B cell (primary cell): ENCODE measurements around the gene ARHGDIG. TPM values are rescaled to one million over a fixed set of nuclear protein-coding genes. Genes with fewer than 3 reads are reported as not detected.

Experiments used
- ATAC-seq: fragments of 200-7000 bp; cut with Tn5 transposase; one replicate; pipeline ENCODE4 v1.10.0; 2021; ENCODE audit warnings: low read depth, mild to moderate bottlenecking, moderate number of reproducible peaks, moderate library complexity
- CTCF ChIA-PET: fragments of 350-600 bp; sonication (Branson Sonifier 250); formaldehyde crosslinking; loops from one replicate; lab custom pipeline; 2021; ENCODE audit warnings: antibody characterized with exemption, inconsistent platforms; lab: Charles Lee
- POLR2A ChIA-PET: fragments of 350-600 bp; sonication (Branson Sonifier 250); formaldehyde crosslinking; loops from one replicate; lab custom pipeline; 2021; ENCODE audit warnings: antibody characterized with exemption; lab: Charles Lee
- DNase-seq: peaks from one replicate; pipeline ENCODE4 v3.0.0; 2013
- H2AFZ ChIP-seq: 2 replicates; pipeline ENCODE4 v1.6.1; 2012; ENCODE audit warnings: mild to moderate bottlenecking, low read depth, low read length; ENCODE audit not compliant: insufficient read depth, poor library complexity, severe bottlenecking
- H3K27ac ChIP-seq, 2 donors: 1 replicate in 1 of 2; 2 replicates in 1 of 2; pipeline ENCODE4 v1.5.1; 2012 to 2013; ENCODE audit warnings: low read length in 2 of 2, mild to moderate bottlenecking in 2 of 2, moderate library complexity in 1 of 2
- H3K27me3 ChIP-seq, 4 experiments: fragments of 200-600 bp in 1 of 4; sonication (generic) in 1 of 4; replicated peaks in 1 of 4; 1 replicate in 2 of 4; 2 replicates in 2 of 4; pipeline versions ENCODE4 v1.6.1 to v1.7.0; 2013 to 2016; ENCODE audit warnings: low read length in 3 of 4, mild to moderate bottlenecking in 2 of 4, mixed read lengths in 1 of 4, moderate library complexity in 1 of 4; ENCODE audit not compliant: insufficient read depth in 4 of 4, control insufficient read depth in 3 of 4; ENCODE audit errors: control extremely low read depth in 1 of 4
- H3K36me3 ChIP-seq, 2 experiments: replicated peaks in 1 of 2; 1 replicate in 1 of 2; 2 replicates in 1 of 2; pipeline versions ENCODE4 v1.6.1 to v1.7.1; 2013; ENCODE audit warnings: low read length in 1 of 2; ENCODE audit not compliant: insufficient read depth in 2 of 2, control insufficient read depth in 1 of 2; ENCODE audit errors: control extremely low read depth in 1 of 2, extremely low read depth in 1 of 2
- H3K4me1 ChIP-seq, 2 donors: fragments of 200-600 bp in 1 of 2; sonication (generic) in 1 of 2; 1 replicate in 1 of 2; 2 replicates in 1 of 2; pipeline versions ENCODE4 v1.5.1 to v1.6.1; 2013 to 2017; ENCODE audit warnings: low read length in 2 of 2; ENCODE audit not compliant: control insufficient read depth in 2 of 2, insufficient read depth in 2 of 2
- H3K4me2 ChIP-seq: replicated peaks from 2 replicates; pipeline ENCODE3; 2012; ENCODE audit warnings: mild to moderate bottlenecking, low read depth, low read length; ENCODE audit not compliant: poor library complexity, severe bottlenecking
- H3K4me3 ChIP-seq, 5 experiments: fragments of 200-600 bp in 1 of 5; sonication (generic) in 1 of 5; 1 replicate in 3 of 5; 2 replicates in 2 of 5; pipeline versions ENCODE4 v1.5.1 to v1.7.0; 2011 to 2016; ENCODE audit warnings: low read length in 4 of 5, mild to moderate bottlenecking in 4 of 5, low read depth in 2 of 5, control low read depth in 1 of 5, moderate library complexity in 1 of 5; ENCODE audit not compliant: insufficient read depth in 1 of 5; ENCODE audit errors: control extremely low read depth in 1 of 5, extremely low read depth in 1 of 5
- H3K79me2 ChIP-seq: fragments of 200-600 bp; sonication (generic); one replicate; pipeline ENCODE4 v1.6.0; 2016; ENCODE audit warnings: low read length; ENCODE audit not compliant: control insufficient read depth, insufficient read depth
- H3K9ac ChIP-seq: fragments of 200-600 bp; sonication (generic); 2 replicates; pipeline ENCODE4 v1.6.1; 2017; ENCODE audit warnings: mild to moderate bottlenecking, low read length, moderate library complexity
- H3K9me3 ChIP-seq, 3 donors: one replicate each; pipeline versions ENCODE4 v1.6.1 to v1.7.1; 2013; ENCODE audit warnings: low read length in 2 of 3; ENCODE audit not compliant: control insufficient read depth in 2 of 3, insufficient read depth in 1 of 3; ENCODE audit errors: control extremely low read depth in 1 of 3
- H4K20me1 ChIP-seq: 2 replicates; pipeline ENCODE4 v1.6.0; 2012; ENCODE audit warnings: mild to moderate bottlenecking, low read length; ENCODE audit not compliant: insufficient read depth, control insufficient read depth, poor library complexity, severe bottlenecking
- H3K27ac Mint-ChIP-seq: one replicate; pipeline ENCODE4 v1.8.0; 2021; ENCODE audit warnings: mixed read lengths
- H3K27me3 Mint-ChIP-seq: one replicate; pipeline ENCODE4 v1.8.0; 2021; ENCODE audit warnings: mixed read lengths
- H3K4me1 Mint-ChIP-seq: one replicate; pipeline ENCODE4 v1.8.0; 2021; ENCODE audit warnings: mixed read lengths
- H3K4me3 Mint-ChIP-seq: one replicate; pipeline ENCODE4 v1.8.0; 2021; ENCODE audit warnings: mixed read lengths
- H3K9me3 Mint-ChIP-seq: one replicate; pipeline ENCODE4 v1.8.0; 2022; ENCODE audit warnings: mixed read lengths; ENCODE audit not compliant: insufficient read depth
- EZH2 ChIP-seq: IDR thresholded peaks from 2 replicates; pipeline ENCODE4 v1.6.1; 2012; ENCODE audit warnings: borderline replicate concordance, low read depth, mild to moderate bottlenecking, moderate library complexity, low read length; ENCODE audit not compliant: insufficient read depth, poor library complexity, severe bottlenecking
- whole genome bisulfite sequencing: methylation state at CpG from one replicate; pipeline ENCODE4 v1.1.5; 2013; ENCODE audit warnings: missing lambda C conversion rate; ENCODE audit not compliant: insufficient coverage; 5-methylcytosine and 5-hydroxymethylcytosine counted together
- intact Hi-C: fragments of 100-400 bp; cut with micrococcal nuclease; formaldehyde crosslinking; loops from one replicate; pipeline ENCODE4 v1.10.0; 2022
- polyA plus RNA-seq: library from polyadenylated mRNA; depleted of rRNA; stranded (reverse); fragments of >200 nt; gene quantifications from 2 replicates; pipeline ENCODE4 v1.2.3, GENCODE V29; 2012
- total RNA-seq, 2 donors: library from RNA; stranded (reverse); fragments of 120-200 nt in 1 of 2; gene quantifications; 1 replicate in 1 of 2; 2 replicates in 1 of 2; pipeline versions ENCODE4 v1.2.3 to v1.2.4, GENCODE V29; 2013 to 2022
- TF ChIP-seq, protein P1 (sequence below): fragments of 200-600 bp; IDR thresholded peaks from one replicate; pipeline ENCODE4 v1.8.0; 2022; ENCODE audit warnings: antibody characterized with exemption, mild to moderate bottlenecking

ARHGDIG gene
- total and polyA plus RNA-seq, 2 donors (not counting 1 experiment from before 2014, with no cell fraction given), result 0.64 TPM; not detected in 1

DNA sequence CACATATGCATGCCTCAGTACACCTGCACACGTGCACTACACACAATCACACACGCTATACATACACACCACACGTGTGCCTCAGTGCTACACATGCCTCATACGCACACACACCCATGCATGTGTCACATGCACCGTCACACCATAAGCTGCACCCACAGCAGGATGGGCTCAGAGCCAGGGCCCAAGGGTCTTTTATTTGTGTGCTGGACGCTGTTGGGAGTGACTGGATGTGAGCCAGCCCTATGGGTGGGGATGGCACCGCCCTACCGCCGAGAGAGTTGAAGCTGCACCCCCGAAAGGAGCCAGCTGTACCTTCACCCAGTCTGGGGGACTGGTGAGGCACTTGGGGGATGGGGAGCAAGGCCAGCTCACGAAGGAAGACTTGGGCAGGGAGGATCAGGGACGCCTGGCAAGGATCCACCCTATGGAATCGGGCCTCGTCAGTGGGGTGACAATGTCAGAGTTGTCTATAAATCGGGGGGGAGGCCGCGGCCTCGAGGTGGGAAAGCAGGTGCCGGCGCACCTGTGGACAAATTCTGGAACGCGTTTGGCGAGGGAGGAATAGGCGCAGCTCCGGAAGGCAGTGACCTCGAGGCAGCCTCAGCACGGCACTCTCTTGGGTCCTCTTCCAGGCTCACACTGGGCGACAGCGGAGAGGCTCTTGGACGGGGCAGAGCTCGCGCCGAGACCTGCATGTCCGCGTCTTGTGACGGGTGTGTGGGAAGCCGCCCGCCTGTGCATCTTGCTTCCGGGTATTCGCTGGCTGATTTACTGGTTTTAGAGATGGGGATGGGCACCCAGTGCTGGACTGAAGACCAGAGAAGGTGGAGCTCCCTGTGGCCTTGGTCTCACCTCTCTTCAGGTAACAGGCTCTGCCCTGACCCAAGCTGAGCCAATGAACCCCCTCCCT, 12.0 kb upstream of the ARHGDIG start:
- H3K36me3 ChIP-seq, result peaks cover 0 to under 1% of the 10 kb centered on the region in 2 experiments
- ATAC-seq (no peak), DNase-seq (no peak)
- H3K27me3 ChIP-seq, result peaks cover 0 to 5% (median 0%) of the 10 kb centered on the region in 4 experiments
- no peak overlapping the region for H3K4me3 ChIP-seq
- peaks cover 3% of the 10 kb centered on the region for H3K27me3 Mint-ChIP-seq
- H3K4me2 ChIP-seq, result no peak overlapping the region
- no peak overlapping the region for H3K4me3 Mint-ChIP-seq
- H3K9ac ChIP-seq, result no peak overlapping the region
- no peak overlapping the region for H2AFZ ChIP-seq
- 92% methylated on average over 39 of the region's 40 CpGs for WGBS
- H3K79me2 ChIP-seq, result no peaks in the 10 kb centered on the region
- no peak overlapping the region for H3K27ac Mint-ChIP-seq
- ChIA-PET POLR2A (no interaction called here), CTCF (no interaction called here)
- no peaks in the 10 kb centered on the region for H3K9me3 Mint-ChIP-seq
- H3K4me1 Mint-ChIP-seq, result no peaks in the 10 kb centered on the region
- no peaks in the 10 kb centered on the region for H3K4me1 ChIP-seq
- no peak overlapping the region for H3K27ac ChIP-seq
- intact Hi-C loops, result no loop called here
- no peaks in the 10 kb centered on the region for H3K9me3 ChIP-seq
- no peak for TF ChIP-seq EZH2
- TF ChIP-seq, protein P1, sequence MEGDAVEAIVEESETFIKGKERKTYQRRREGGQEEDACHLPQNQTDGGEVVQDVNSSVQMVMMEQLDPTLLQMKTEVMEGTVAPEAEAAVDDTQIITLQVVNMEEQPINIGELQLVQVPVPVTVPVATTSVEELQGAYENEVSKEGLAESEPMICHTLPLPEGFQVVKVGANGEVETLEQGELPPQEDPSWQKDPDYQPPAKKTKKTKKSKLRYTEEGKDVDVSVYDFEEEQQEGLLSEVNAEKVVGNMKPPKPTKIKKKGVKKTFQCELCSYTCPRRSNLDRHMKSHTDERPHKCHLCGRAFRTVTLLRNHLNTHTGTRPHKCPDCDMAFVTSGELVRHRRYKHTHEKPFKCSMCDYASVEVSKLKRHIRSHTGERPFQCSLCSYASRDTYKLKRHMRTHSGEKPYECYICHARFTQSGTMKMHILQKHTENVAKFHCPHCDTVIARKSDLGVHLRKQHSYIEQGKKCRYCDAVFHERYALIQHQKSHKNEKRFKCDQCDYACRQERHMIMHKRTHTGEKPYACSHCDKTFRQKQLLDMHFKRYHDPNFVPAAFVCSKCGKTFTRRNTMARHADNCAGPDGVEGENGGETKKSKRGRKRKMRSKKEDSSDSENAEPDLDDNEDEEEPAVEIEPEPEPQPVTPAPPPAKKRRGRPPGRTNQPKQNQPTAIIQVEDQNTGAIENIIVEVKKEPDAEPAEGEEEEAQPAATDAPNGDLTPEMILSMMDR, result no peak
- no peaks in the 10 kb centered on the region for H4K20me1 ChIP-seq
